NCI-H1417 treated with DMSO at 0.1 percent for 48 hours (cell line): ENCODE results near the gene CNTLN.
"Not testable (repeated sequence)": the region's sequence is repeated elsewhere in the genome, so short reads cannot be mapped to it uniquely, and the experiment has no call there.

ENCODE experiments used
- DNase-seq: peaks from one replicate; lab custom pipeline; 2025; lab: John Stamatoyannopoulos, UW

Gene CNTLN

GRCh38 chr9:17491780-17492179, 356.9 kb downstream of the CNTLN start:
- no peak for DNase-seq

- no peak for DNase-seq
Measured at GRCh38 chr9:17503196-17503595, 368.4 kb downstream of the CNTLN start.

GRCh38 chr9:17509151-17509550, 374.3 kb downstream of the CNTLN start:
- DNase-seq = no peak

GRCh38 chr9:17509701-17510100, 374.9 kb downstream of the CNTLN start:
- no peak for DNase-seq

- DNase-seq = no peak
Measured at GRCh38 chr9:17519761-17520160, 384.9 kb downstream of the CNTLN start.

- peak; percentile 33 for DNase-seq
Measured at GRCh38 chr9:17520268-17521064, 385.6 kb downstream of the CNTLN start.

- peak; percentile 3 for DNase-seq
Measured at GRCh38 chr9:17521100-17521855, 386.4 kb downstream of the CNTLN start.

GRCh38 chr9:17526726-17527125, 391.9 kb downstream of the CNTLN start:
- DNase-seq = not testable (repeated sequence)

GRCh38 chr9:17528859-17529258, 394.0 kb downstream of the CNTLN start:
- no peak for DNase-seq

GRCh38 chr9:17531642-17532254, 396.9 kb downstream of the CNTLN start:
- no peak for DNase-seq

- no peak for DNase-seq
Measured at GRCh38 chr9:17532461-17532860, 397.6 kb downstream of the CNTLN start.

- DNase-seq = no peak
Measured at GRCh38 chr9:17535176-17535575, 400.3 kb downstream of the CNTLN start.

GRCh38 chr9:17536027-17536426, 401.2 kb downstream of the CNTLN start:
- no peak for DNase-seq

- no peak for DNase-seq
Measured at GRCh38 chr9:17551023-17551422, 416.2 kb downstream of the CNTLN start.
